HuH-7.5 (cell line): Measurements from ENCODE around the gene AMN.

Experiments
- DNase-seq: peaks from one replicate; pipeline ENCODE4 v3.0.0; 2011; ENCODE audit warnings: low spot score

AMN gene

GRCh38 chr14:102966681-102967505, 44.4 kb downstream of the AMN start:
- DNase-seq, result no peak

GRCh38 chr14:102967506-102967795, 45.0 kb downstream of the AMN start:
- no peak for DNase-seq

GRCh38 chr14:102968306-102968705, 45.8 kb downstream of the AMN start:
- DNase-seq, result no peak

GRCh38 chr14:102969060-102969791, 46.8 kb downstream of the AMN start:
- DNase-seq, result no peak

GRCh38 chr14:102969901-102970300, 47.4 kb downstream of the AMN start:
- no peak for DNase-seq

- no peak for DNase-seq
These were observed 48.0 kb downstream of the AMN start for GRCh38 chr14:102970496-102970895.

- no peak for DNase-seq
These were observed 48.9 kb downstream of the AMN start for GRCh38 chr14:102971314-102971713.

- DNase-seq, result no peak
These were observed 49.6 kb downstream of the AMN start for GRCh38 chr14:102971836-102972606.

GRCh38 chr14:102973706-102974285, 51.3 kb downstream of the AMN start:
- DNase-seq, result no peak

- DNase-seq, result no peak
These were observed 53.2 kb downstream of the AMN start for GRCh38 chr14:102975662-102976061.

GRCh38 chr14:102977475-102977874, 55.0 kb downstream of the AMN start:
- no peak for DNase-seq

- no peak for DNase-seq
These were observed 56.9 kb downstream of the AMN start for GRCh38 chr14:102979406-102979805.

- DNase-seq, result no peak
These were observed 57.9 kb downstream of the AMN start for GRCh38 chr14:102980409-102980810.
